NCI-H2081 (cell line): Measurements from ENCODE around the gene LLPH.

Source experiments
- DNase-seq, 2 experiments: peaks; one replicate each; lab custom pipeline; 2025; lab: John Stamatoyannopoulos, UW

The LLPH gene

DNA sequence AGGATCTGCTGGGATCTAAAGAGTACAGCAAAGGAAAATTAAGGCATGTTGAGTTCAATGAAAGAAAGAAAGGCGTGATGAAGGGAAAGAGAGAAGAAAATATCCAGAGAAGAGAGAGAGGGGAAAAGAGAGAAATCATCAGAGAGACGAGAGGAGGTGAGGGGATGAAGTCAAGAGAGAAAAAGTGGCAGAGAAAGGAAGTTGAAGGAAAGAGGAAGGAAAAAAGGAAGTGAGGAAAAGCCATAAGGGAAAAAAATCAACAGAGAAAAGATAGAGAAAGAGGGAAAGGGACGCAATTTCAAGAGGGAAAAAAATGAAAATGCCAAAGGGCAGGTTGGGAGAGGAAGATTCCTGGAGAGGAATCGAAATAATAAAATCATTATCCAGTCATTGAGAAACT, 40.4 kb downstream of the LLPH start:
- DNase-seq, result no peak

DNA sequence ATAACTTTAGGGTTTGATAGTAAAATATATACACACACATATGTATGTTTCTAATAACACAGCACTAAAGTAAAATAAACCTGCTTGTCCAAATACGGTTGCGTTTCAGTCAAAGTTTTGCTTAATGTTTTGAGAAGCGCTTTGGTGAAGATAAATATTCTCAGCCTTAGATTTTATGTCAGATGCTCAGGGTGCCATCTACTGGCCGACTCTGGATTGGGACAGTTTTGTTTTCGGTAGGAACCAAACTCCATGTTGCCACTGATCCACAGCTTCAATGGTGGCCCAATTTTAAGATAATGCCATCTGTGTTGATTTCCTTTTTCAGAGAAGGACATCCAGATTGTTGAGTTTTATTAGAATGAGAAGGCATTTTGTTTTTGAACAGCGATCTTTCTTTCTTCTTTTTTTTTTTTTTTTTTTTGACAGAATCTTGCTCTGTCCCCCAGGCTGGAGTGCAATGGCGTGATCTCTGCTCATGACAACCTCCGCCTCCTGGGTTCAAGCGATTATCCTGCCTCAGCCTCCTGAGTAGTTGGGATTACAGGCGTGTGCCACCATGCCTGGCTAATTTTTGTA, 43.1 kb downstream of the LLPH start:
- DNase-seq, result peak; percentile 26 to 40

DNA sequence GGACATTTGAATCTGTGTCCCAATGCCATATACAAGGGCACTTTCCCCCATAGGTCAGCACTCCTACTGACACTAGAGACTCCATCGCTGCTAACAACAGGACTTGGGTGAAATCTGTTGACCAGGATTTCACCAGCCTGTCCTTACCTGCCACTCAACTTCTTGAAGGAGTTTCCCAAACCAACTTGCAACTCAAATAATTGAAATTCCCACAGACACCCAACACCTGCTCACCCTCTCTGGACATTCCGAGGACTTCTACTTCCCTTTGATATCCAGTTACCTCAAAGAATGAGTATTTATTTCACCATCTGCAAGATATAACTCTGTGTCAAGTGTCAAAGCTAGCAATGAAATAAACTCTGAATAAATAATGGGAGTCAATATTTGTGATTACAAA, 44.6 kb downstream of the LLPH start:
- no peak for DNase-seq

DNA sequence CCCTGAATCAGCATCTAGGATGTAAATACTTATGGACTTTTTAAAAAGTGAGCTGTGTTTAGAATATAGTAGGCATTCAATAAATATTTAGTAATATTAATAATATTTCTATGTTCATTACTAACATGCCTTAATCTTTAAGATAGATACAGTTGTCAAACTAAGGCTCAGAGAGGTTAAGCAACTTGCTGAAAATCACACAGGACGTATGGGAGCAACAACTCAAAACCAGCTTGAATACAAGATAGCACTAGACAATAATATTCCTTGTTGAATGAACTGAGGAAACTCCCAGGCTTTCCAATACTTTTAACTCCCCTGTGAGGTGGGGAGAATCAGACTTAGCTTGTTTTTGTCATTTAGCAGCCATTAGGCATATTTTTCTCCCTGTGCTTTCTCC, 45.3 kb downstream of the LLPH start:
- no peak for DNase-seq

DNA sequence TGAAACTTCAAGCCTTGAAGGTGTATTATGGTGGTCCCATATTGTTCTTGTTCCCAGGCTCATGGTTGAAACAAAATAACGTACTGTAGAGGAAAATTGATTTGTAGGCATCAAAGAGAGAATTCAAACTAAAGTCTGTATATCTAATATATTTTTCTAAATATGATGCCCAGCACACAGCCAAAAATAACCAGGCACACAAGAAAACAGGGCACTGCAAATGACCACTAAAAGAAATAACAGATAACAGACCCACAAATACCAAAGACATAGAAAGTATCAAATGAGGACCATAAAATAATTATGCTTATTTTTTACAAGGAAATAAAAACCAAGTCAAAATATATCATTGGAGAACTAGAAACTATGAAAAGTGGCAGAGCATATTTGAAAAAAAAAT, 46.8 kb downstream of the LLPH start:
- no peak for DNase-seq

DNA sequence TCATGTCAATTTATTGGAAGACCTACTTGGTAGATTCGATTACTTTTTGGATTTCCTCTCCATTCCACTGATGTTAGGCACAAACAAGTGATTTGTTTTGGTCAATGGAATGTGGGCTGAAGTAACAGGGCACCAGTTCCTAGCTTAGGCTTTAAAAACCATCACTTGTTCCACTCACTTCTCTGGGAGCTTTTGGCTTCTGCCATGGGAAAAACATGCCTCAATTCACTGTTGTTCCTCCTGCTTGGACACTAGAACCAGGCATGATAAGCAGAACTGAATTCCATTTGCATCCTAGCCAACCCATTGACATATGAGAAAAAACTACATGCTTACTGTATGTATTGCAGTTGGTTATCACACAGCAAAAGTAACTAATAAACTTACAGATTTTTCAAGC, 47.8 kb downstream of the LLPH start:
- no peak for DNase-seq

DNA sequence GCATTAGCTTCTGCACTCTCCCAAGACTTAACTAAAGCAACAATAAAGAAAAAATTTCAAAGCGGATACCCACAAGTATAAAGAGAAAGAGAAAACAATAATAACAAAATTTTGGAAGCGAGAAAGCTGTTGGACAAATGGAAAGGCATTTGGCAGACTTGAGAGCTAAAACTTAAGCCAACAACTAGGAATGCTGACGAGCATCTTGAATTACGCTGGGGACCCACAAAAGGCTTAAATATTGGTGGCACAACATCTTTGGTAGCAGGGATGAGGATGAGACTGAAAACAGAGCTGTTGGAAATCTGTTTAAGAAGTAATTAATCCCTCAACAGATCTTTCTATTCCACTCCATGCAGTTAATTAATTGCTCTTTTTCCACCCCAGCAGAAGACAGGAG, 49.8 kb downstream of the LLPH start:
- no peak for DNase-seq

DNA sequence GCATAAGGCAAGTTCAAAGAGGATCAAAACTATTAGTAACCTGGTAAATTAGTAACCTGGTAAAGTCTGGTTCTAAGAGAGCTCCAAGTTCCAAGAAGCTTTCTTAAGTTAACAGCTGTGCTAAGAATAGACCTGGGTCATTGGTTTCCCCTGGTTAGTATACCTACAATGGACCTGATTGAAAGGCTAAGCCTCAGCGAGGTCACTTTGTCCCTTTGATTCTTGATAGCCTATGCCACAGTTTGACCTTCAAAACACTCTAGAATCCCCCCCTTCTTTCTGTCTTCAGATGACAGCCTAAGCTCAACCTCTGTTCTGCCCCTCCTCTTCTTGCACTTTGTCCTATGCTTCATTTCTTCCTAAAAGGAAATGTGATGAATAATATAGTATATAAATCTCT, 53.0 kb downstream of the LLPH start:
- no peak for DNase-seq

DNA sequence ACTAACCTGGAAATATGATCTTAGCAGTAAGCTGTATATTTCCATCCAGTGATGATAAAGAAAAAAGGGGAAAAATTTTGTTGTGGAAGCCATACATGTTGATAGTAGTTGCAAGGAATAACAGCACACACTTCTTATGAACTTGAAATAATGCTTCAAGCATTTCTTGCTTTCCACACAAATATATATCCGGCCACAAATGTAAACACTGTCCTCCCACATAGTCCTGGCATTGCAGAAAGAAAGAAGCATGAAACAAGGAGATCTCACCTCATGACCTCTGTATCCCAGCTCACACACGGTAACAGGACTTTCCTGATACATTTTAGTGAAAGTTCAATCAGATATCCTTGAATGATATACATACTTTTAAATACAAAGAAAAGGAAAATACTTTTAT, 56.0 kb downstream of the LLPH start:
- no peak for DNase-seq

DNA sequence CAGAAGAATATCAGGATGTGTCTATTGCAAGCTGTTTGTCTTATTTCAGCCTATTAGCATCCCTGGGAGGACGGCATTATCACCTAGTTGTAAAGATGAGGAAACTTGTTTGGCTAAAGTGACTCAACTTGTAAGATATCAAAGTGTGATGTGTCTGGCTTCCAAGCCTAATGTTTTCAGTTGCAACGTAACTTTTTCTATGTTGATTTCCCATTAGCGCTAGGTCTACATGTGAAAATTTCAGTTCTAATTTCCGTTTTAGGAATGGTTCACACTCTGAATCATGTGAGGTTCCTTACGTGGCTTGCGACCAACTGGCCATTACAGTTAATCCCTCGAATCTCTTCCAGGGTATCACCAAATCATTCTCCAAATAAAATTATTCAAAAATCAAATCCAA, 58.0 kb downstream of the LLPH start:
- no peak for DNase-seq

DNA sequence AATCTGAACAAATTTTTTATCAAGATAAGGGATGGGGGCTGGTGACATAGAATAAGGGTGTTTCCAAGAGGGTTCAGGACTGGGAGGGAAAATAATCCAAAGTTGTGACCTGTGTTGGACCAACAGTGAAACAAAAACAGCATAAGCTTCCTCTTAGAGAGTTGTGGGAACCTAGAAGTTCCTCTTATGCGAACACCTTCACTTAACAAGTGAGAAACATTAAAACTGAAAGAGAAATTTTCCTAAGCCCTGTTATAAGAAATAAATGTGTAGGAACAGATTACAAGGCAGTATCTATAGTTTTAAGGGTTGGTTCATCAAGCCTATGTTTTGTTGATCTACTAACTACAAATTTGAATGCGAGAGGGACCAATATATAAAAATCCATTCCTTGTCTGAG, 58.4 kb downstream of the LLPH start:
- no peak for DNase-seq

DNA sequence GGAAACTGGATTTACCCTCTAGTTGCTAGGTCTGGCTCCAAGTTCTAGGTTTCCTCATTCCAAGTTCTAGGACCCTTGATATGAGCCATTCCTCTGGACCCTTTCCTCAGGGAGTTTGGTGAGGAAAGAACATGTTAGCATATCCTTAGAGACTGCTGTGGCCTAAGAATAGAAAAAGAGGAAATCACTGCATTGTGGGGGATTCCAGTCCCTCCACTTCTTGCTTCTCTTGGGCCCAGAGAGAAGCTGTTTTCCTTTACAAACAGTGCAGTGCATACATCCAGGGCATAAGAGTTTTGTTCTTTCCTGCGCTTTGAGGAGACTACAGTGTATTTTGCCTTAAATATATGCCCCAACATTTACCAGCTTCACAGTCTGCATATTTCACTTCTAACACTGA, 59.0 kb downstream of the LLPH start:
- no peak for DNase-seq

DNA sequence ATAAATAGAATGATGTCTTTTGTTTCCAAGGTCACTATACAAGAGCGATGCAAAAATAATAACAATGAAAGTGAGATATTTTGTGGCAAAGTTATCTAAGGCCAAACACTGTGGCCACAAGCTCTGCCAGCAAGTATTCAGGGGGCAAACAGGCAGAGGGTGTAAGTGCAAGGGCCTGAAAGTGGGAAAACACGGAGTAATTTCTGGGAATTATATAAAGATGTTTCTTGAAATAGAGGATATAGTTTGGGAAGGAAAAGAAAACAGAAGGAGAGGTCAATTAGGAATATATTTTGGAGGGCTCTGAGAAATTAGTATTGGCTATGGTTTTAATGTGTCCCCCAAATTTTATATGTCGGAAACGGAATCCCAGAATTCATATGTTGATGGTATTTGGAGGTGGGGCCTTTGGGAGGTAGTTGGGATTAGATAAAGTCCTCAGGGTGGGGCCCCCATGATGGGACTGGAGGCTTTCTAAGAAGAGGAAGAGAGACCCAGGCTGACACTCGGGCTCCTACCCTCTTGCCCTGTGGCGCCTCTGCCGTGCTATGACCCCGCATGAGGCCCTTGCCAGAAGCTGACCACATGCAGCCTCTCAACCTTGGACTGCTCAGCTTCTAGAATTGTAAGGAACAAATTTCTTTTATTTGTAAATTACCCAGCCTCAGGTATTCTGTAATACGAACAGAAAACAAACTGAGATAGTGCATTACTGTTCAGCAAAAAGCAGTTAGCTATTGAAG, 60.0 kb downstream of the LLPH start:
- no peak for DNase-seq

DNA sequence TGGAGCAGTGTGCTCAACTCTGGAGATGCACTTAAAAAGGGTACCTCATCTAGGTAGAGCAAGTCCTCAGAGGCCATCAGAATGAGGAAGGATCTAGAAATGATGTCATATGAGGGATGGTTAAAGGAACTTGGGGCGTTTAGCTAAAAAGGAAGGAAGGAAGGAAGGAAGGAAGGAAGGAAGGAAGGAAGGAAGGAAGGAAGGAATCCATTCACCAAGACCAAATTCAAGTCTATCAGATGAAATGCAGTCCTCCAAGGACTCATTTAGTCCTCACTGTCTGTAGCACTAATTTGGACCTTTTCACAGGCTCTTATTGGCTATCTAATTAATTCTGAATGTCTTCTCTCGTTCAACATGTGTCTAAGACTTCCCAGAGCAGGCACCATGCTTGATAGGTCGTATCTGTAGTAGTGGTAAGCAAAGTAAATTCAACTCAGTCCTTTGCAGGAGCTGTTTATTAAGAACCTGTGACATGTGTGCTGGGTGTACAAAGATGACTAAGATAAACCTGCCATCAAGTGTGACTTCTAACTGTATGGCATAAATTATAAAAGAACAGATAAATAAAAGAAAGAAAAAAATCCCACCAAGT, 63.5 kb downstream of the LLPH start:
- no peak for DNase-seq
